Measurements from ENCODE around the gene SPANXA1.
"Not testable (repeated sequence)": the region's sequence is repeated elsewhere in the genome, so short reads cannot be mapped to it uniquely, and the experiment has no call there.

Gene SPANXA1

GRCh38 chrX:141584638-141585037, at the start of gene SPANXA1:
Gene SPANXA1 (minus strand): TSS chrX:141584738. CDS start chrX:141584678, 60 bp downstream.
- DNase-seq, result not testable (repeated sequence)

DNA sequence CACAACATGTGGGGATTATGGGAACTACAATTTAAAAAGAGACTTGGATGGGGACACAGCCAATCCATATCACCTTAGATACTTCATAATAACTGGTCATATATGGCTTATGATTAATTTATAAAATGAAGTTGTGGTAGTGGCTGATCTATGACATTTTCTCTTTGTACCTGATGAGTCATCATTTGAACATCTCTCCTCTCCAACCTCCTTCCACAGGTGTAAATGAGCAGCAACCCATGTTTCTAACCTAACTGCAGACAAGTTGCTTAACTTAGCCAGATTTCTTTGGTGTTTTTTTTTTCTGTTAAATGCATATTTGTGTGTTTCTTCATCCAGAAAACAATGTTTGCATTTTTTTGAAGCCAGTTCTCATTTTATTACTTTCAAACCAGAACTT, 47.6 kb upstream of the SPANXA1 start:
- no peak for DNase-seq

- DNase-seq, result no peak
Measured at GRCh38 chrX:141619336-141619735, 34.8 kb upstream of the SPANXA1 start.

GRCh38 chrX:141609111-141609510, 24.6 kb upstream of the SPANXA1 start:
- DNase-seq, result no peak

DNA sequence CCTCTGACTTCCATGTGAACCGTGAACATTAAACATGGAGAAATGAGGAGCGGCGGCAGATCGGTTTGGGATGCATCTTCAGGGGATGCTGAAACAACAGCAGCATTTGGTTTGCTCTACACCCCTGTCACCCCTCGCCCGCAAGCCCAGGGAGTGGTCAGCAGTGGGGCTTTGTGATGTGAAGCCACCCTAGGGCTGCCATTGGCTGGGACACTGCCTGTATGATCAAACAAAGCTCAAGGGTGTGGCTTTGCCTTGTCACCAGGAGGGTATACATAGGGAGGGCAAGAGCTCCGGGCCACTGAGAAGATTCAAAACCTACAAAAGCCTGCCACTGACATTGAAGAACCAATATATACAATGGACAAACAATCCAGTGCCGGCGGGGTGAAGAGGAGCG, 4.9 kb upstream of the SPANXA1 start, which contains the start of gene SPANXA2:
Gene SPANXA2, plus strand, starts transcription at position 301 of the 400 bp plus-strand sequence. Its CDS starts 60 bp downstream, at position 361.
- not testable (repeated sequence) for DNase-seq

DNA sequence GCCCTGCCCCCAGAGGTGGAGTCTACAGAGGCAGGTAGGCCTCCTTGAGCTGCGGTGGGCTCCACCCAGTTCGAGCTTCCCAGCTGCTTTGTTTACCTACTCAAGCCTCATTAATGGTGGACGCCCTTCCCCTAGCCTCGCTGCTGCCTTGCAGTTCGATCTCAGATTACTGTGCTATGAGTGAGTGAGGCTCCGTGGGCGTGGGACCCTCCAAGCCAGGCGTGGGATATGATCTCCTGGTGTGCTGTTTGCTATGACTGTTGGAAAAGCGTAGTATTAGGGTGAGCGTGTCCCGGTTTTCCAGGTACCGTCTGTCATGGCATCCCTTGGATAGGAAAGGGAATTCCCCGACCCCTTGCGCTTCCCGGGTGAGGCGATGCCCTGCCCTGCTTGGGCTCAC, 42.0 kb downstream of the SPANXA1 start:
- not testable (repeated sequence) for DNase-seq

Measured in NCI-H446 (cell line).